CD4-positive, alpha-beta T cell (primary cell): Measurements from ENCODE around the gene NSUN6. TPM values are rescaled to one million over a fixed set of nuclear protein-coding genes. Genes with fewer than 3 reads are reported as not detected.

Experiments
- ATAC-seq: fragments of 200-7000 bp; cut with Tn5 transposase; one replicate; pipeline ENCODE4 v1.10.0; 2022; ENCODE audit warnings: mild to moderate bottlenecking; ENCODE audit not compliant: poor library complexity
- CTCF ChIA-PET: fragments of 350-600 bp; sonication (Branson Sonifier 250); formaldehyde crosslinking; loops from one replicate; lab custom pipeline; 2021; ENCODE audit warnings: antibody characterized with exemption, inconsistent platforms; lab: Charles Lee
- POLR2A ChIA-PET: fragments of 350-600 bp; sonication (Branson Sonifier 250); formaldehyde crosslinking; loops from one replicate; lab custom pipeline; 2021; ENCODE audit warnings: antibody characterized with exemption, inconsistent platforms; lab: Charles Lee
- DNase-seq, 14 experiments: peaks; one replicate each; pipeline ENCODE4 v3.0.0-alpha.2; 2013 to 2020; ENCODE audit warnings: mixed read lengths in 2 of 14
- H3K27ac ChIP-seq, 2 donors: one replicate each; pipeline versions ENCODE4 v1.5.1 to v1.7.0; 2013; ENCODE audit warnings: low read length in 2 of 2, low read depth in 1 of 2, mild to moderate bottlenecking in 1 of 2
- H3K27me3 ChIP-seq, 2 experiments: 1 replicate in 1 of 2; 2 replicates in 1 of 2; pipeline versions ENCODE4 v1.6.1 to v1.7.0; 2013; ENCODE audit warnings: low read length in 2 of 2, control low read depth in 1 of 2, mild to moderate bottlenecking in 1 of 2, moderate library complexity in 1 of 2; ENCODE audit not compliant: insufficient read depth in 2 of 2, control insufficient read depth in 1 of 2
- H3K36me3 ChIP-seq: one replicate; pipeline ENCODE4 v1.6.1; 2013; ENCODE audit warnings: low read length, control low read depth; ENCODE audit not compliant: insufficient read depth
- H3K4me1 ChIP-seq: one replicate; pipeline ENCODE4 v1.6.1; 2013; ENCODE audit warnings: low read length, control low read depth; ENCODE audit not compliant: insufficient read depth
- H3K4me3 ChIP-seq: one replicate; pipeline ENCODE4 v1.5.1; 2013; ENCODE audit warnings: mild to moderate bottlenecking, low read length, moderate library complexity
- H3K9me3 ChIP-seq, 2 experiments: 1 replicate in 1 of 2; 2 replicates in 1 of 2; pipeline versions ENCODE4 v1.6.1 to v1.7.0; 2013; ENCODE audit warnings: low read length in 2 of 2, mild to moderate bottlenecking in 2 of 2, control low read depth in 1 of 2, moderate library complexity in 1 of 2; ENCODE audit not compliant: control insufficient read depth in 1 of 2, insufficient read depth in 1 of 2
- H3K27ac Mint-ChIP-seq: one replicate; pipeline ENCODE4 v1.8.0; 2020; ENCODE audit warnings: mixed read lengths
- H3K27me3 Mint-ChIP-seq: one replicate; pipeline ENCODE4 v1.8.0; 2021; ENCODE audit warnings: mixed read lengths
- H3K36me3 Mint-ChIP-seq: one replicate; pipeline ENCODE4 v1.8.0; 2021; ENCODE audit warnings: low read depth, mixed read lengths
- H3K4me1 Mint-ChIP-seq: one replicate; pipeline ENCODE4 v1.8.0; 2021; ENCODE audit warnings: low read depth, mixed read lengths
- H3K4me3 Mint-ChIP-seq: one replicate; pipeline ENCODE4 v1.8.0; 2020; ENCODE audit warnings: mild to moderate bottlenecking, mixed read lengths
- H3K9me3 Mint-ChIP-seq: one replicate; pipeline ENCODE4 v1.8.0; 2020; ENCODE audit warnings: mixed read lengths
- intact Hi-C, 2 experiments: fragments of 100-400 bp; cut with DNase I in 1 of 2; cut with micrococcal nuclease in 1 of 2; formaldehyde crosslinking; loops; one replicate each; pipeline versions ENCODE4 v1.15.1 to v1.9.0; 2023 to 2025; cut with DNase I, micrococcal nuclease
- total RNA-seq, 174 experiments: library from RNA in 2 of 174; stranded (reverse) in 2 of 174; gene quantifications; one replicate each; pipeline ENCODE4 v1.2.3 and lab custom pipeline; 2021 to 2026
- TF ChIP-seq, protein P1 (sequence below): fragments of 200-600 bp; IDR thresholded peaks from one replicate; pipeline ENCODE4 v1.8.0; 2022; ENCODE audit warnings: antibody characterized with exemption, mild to moderate bottlenecking

NSUN6 gene
- total RNA-seq, 2 experiments from 2014 or later = 22.9 to 27.2 TPM

DNA sequence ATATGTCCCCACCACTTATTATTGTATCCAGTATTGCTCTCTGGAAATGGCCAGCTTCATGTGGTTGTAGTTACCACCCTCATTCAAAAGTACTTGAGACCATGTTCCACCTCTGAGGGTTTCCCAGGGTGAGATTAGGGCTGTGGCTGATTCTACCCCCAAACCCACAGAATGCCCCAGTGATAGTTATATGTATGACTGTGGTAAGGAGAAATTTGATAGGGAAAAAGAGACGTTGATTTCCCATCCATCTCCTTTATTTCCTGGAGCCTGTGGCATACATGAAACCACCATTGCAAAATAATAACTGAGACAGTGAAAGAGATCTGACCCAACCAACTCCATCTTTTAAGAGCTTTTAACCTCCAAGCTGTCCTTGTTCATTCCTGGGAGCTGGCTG lies 33.0 kb upstream of the NSUN6 start:
- no peak overlapping the region for H3K4me3 Mint-ChIP-seq
- DNase-seq (no peak), ATAC-seq (no peak)
- ChIA-PET POLR2A (no interaction called here), CTCF (no interaction called here)
- no peaks in the 10 kb centered on the region for H3K36me3 Mint-ChIP-seq
- intact Hi-C loops = no loop called here
- no peak overlapping the region for H3K27ac Mint-ChIP-seq
- H3K27me3 Mint-ChIP-seq = no peaks in the 10 kb centered on the region
- Histone ChIP-seq H3K4me1 (no peaks in the 10 kb centered on the region), H3K4me3 (no peak overlapping the region), H3K36me3 (no peaks in the 10 kb centered on the region), H3K27me3 (no peaks in the 10 kb centered on the region), H3K9me3 (no peaks in the 10 kb centered on the region), H3K27ac (no peak overlapping the region)
- TF ChIP-seq, protein P1, sequence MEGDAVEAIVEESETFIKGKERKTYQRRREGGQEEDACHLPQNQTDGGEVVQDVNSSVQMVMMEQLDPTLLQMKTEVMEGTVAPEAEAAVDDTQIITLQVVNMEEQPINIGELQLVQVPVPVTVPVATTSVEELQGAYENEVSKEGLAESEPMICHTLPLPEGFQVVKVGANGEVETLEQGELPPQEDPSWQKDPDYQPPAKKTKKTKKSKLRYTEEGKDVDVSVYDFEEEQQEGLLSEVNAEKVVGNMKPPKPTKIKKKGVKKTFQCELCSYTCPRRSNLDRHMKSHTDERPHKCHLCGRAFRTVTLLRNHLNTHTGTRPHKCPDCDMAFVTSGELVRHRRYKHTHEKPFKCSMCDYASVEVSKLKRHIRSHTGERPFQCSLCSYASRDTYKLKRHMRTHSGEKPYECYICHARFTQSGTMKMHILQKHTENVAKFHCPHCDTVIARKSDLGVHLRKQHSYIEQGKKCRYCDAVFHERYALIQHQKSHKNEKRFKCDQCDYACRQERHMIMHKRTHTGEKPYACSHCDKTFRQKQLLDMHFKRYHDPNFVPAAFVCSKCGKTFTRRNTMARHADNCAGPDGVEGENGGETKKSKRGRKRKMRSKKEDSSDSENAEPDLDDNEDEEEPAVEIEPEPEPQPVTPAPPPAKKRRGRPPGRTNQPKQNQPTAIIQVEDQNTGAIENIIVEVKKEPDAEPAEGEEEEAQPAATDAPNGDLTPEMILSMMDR = no peak
- H3K9me3 Mint-ChIP-seq = no peaks in the 10 kb centered on the region
- H3K4me1 Mint-ChIP-seq = peaks cover 14% of the 10 kb centered on the region

DNA sequence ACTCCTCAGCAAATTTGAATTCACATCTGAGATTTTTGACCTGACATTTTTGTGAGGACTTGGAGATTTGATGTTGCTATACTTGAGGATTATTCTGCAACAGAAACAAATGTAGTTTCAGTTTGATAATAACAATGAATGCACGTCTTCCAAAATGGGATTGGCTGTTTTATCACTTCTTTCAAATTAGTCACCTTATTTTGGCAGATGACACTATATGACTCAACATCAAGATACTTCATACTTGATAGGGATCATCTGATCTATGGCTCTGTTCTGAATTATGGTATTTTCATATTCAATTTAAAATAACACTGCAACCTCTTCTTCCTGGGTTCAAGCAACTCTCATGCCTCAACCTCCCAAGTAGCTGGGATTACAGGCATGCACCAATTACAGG lies 32.0 kb upstream of the NSUN6 start:
- H3K27ac ChIP-seq = no peak overlapping the region
- no peak overlapping the region for H3K27ac Mint-ChIP-seq
- TF ChIP-seq, protein P1 = no peak
- no peaks in the 10 kb centered on the region for H3K4me1 ChIP-seq
- no peaks in the 10 kb centered on the region for H3K27me3 Mint-ChIP-seq
- no peaks in the 10 kb centered on the region for H3K27me3 ChIP-seq
- intact Hi-C loops = no loop called here
- no peaks in the 10 kb centered on the region for H3K9me3 Mint-ChIP-seq
- H3K36me3 Mint-ChIP-seq = no peaks in the 10 kb centered on the region
- H3K4me3 ChIP-seq = no peak overlapping the region
- peaks cover 14% of the 10 kb centered on the region for H3K4me1 Mint-ChIP-seq
- CTCF ChIA-PET = interaction anchor here (0.6 to 1.7 kb wide), 2 partner anchors 14 to 34 kb away, joined by 4 read pairs; no protein-coding TSS in a partner anchor
- H3K36me3 ChIP-seq = no peaks in the 10 kb centered on the region
- POLR2A ChIA-PET = no interaction called here
- no peaks in the 10 kb centered on the region for H3K9me3 ChIP-seq
- DNase-seq (no peak), ATAC-seq (no peak)
- H3K4me3 Mint-ChIP-seq = no peak overlapping the region

DNA sequence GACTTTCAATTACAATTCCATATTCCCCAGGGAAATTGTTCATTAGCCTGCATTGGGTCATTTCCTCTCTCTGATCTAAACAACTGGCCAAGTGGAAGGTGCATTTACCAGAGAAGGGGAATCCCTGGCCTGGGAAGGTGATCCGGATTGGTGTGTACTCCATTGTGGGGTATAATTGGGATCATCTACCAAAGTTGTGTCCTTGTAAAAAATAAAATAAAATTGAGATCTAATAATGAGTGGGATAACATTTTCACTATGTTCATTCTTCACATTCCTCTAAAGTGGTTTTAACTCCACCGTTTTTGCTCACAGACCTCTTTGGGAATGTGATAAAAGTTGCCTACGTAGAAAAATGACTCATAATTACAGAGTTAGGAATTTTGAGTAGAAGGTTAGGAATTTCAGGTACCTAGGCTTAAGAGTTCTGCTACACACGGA lies 30.6 kb upstream of the NSUN6 start:
- Mint-ChIP-seq H3K27ac (no peak overlapping the region), H3K27me3 (no peaks in the 10 kb centered on the region), H3K4me1 (peaks cover 14% of the 10 kb centered on the region), H3K4me3 (no peak overlapping the region), H3K9me3 (no peaks in the 10 kb centered on the region), H3K36me3 (peaks cover 5% of the 10 kb centered on the region)
- TF ChIP-seq, protein P1 = no peak
- Histone ChIP-seq H3K9me3 (no peaks in the 10 kb centered on the region), H3K4me3 (no peak overlapping the region), H3K36me3 (peaks cover 2% of the 10 kb centered on the region), H3K27ac (no peak overlapping the region), H3K4me1 (no peaks in the 10 kb centered on the region), H3K27me3 (no peaks in the 10 kb centered on the region)
- ATAC-seq = no peak
- CTCF ChIA-PET = no interaction called here
- POLR2A ChIA-PET = no interaction called here
- intact Hi-C loops = no loop called here
- DNase-seq = no peak
